MM.1S (cell line): ENCODE measurements around the gene SNTB2.
"Not testable (repeated sequence)": the region's sequence is repeated elsewhere in the genome, so short reads cannot be mapped to it uniquely, and the experiment has no call there.

Experiments
- DNase-seq: peaks from one replicate; pipeline ENCODE4 v3.0.0-alpha.2; 2015
- H2AFZ ChIP-seq: fragments of 300-600 bp; sonication (generic); 2 replicates; pipeline ENCODE4 v1.6.0; 2016; ENCODE audit warnings: antibody characterized with exemption, low read length
- H3F3A ChIP-seq: fragments of 300-600 bp; sonication (generic); 2 replicates; pipeline ENCODE4 v1.6.1; 2016; ENCODE audit warnings: mild to moderate bottlenecking, antibody characterized with exemption, low read length, moderate library complexity, mixed read lengths; ENCODE audit not compliant: insufficient read depth
- H3K27ac ChIP-seq: fragments of 300-600 bp; sonication (generic); 2 replicates; pipeline ENCODE4 v1.5.1; 2016; ENCODE audit warnings: mild to moderate bottlenecking, low read length
- H3K27me3 ChIP-seq: fragments of 300-600 bp; sonication (generic); replicated peaks from 2 replicates; pipeline ENCODE4 v1.6.0; 2016; ENCODE audit warnings: low read length; ENCODE audit not compliant: insufficient read depth
- H3K36me3 ChIP-seq: fragments of 300-600 bp; sonication (generic); replicated peaks from 2 replicates; pipeline ENCODE4 v1.6.1; 2016; ENCODE audit warnings: mild to moderate bottlenecking, low read length, mixed read lengths; ENCODE audit not compliant: insufficient read depth
- H3K4me1 ChIP-seq: fragments of 300-600 bp; sonication (generic); 2 replicates; pipeline ENCODE4 v1.6.1; 2016; ENCODE audit warnings: low read length, mixed read lengths
- H3K4me2 ChIP-seq: fragments of 300-600 bp; sonication (generic); 2 replicates; pipeline ENCODE4 v1.6.0; 2016; ENCODE audit warnings: low read depth, low read length
- H3K4me3 ChIP-seq: fragments of 300-600 bp; sonication (generic); 2 replicates; pipeline ENCODE4 v1.5.1; 2016; ENCODE audit warnings: low read length, mixed read lengths
- H3K79me2 ChIP-seq: fragments of 300-600 bp; sonication (generic); 2 replicates; pipeline ENCODE4 v1.6.1; 2016; ENCODE audit warnings: mixed run types, low read length, mixed read lengths
- H3K9ac ChIP-seq: fragments of 300-600 bp; sonication (generic); 2 replicates; pipeline ENCODE4 v1.6.1; 2016; ENCODE audit warnings: low read length, mixed read lengths
- H3K9me2 ChIP-seq: fragments of 300-600 bp; sonication (generic); replicated peaks from 2 replicates; pipeline ENCODE4 v1.6.1; 2016; ENCODE audit warnings: mild to moderate bottlenecking, low read length, mixed read lengths; ENCODE audit not compliant: insufficient read depth
- H3K9me3 ChIP-seq: fragments of 300-600 bp; sonication (generic); replicated peaks from 2 replicates; pipeline ENCODE4 v1.6.1; 2016; ENCODE audit warnings: mild to moderate bottlenecking, low read length, mixed read lengths; ENCODE audit not compliant: insufficient read depth
- H4K20me1 ChIP-seq: fragments of 300-600 bp; sonication (generic); 2 replicates; pipeline ENCODE4 v1.6.1; 2016; ENCODE audit warnings: mild to moderate bottlenecking, low read length, moderate library complexity, mixed read lengths; ENCODE audit not compliant: insufficient read depth
- CTCF ChIP-seq: fragments of 300-600 bp; sonication (generic); IDR thresholded peaks from 2 replicates; pipeline ENCODE4 v1.5.1; 2016; ENCODE audit warnings: antibody characterized with exemption, low read length, mixed read lengths
- EZH2 ChIP-seq: fragments of 300-600 bp; sonication (generic); optimal IDR thresholded peaks from 2 replicates; pipeline ENCODE3; 2017; ENCODE audit warnings: low read depth, mild to moderate bottlenecking, antibody characterized with exemption, low read length, mixed read lengths
- EZH2phosphoT487 ChIP-seq: fragments of 300-600 bp; sonication (generic); IDR thresholded peaks from 2 replicates; pipeline ENCODE4 v1.6.1; 2018; ENCODE audit warnings: antibody characterized with exemption, low read length

The SNTB2 gene

GRCh38 chr16:69283851-69284250 lies 96.9 kb downstream of the SNTB2 start:
- no peaks in the 10 kb centered on the region for H3K9me2 ChIP-seq
- no peaks in the 10 kb centered on the region for H3K36me3 ChIP-seq

GRCh38 chr16:69285240-69285639 lies 98.3 kb downstream of the SNTB2 start:
- Histone ChIP-seq H3K9me2 (no peaks in the 10 kb centered on the region), H3K27me3 (no peaks in the 10 kb centered on the region), H3K4me3 (no peak overlapping the region), H3K9ac (no peak overlapping the region), H4K20me1 (no peaks in the 10 kb centered on the region), H3K27ac (no peak overlapping the region), H3K79me2 (no peaks in the 10 kb centered on the region), H3K4me2 (no peak overlapping the region), H3K36me3 (no peaks in the 10 kb centered on the region), H3K9me3 (no peaks in the 10 kb centered on the region), H2AFZ (no peak overlapping the region), H3F3A (no peaks in the 10 kb centered on the region; the same call in 1 of the 2 replicates), H3K4me1 (no peaks in the 10 kb centered on the region)
- DNase-seq = no peak
- TF ChIP-seq CTCF = no peak
- TF ChIP-seq EZH2 = no peak
- TF ChIP-seq EZH2phosphoT487 = no peak

More at GRCh38 chr16:69283851-69284250, 96.9 kb downstream of the SNTB2 start:
- Histone ChIP-seq H3K4me1 (no peaks in the 10 kb centered on the region), H4K20me1 (no peaks in the 10 kb centered on the region), H3K9ac (no peak overlapping the region), H3K4me2 (no peak overlapping the region), H3K27me3 (no peaks in the 10 kb centered on the region), H3F3A (no peaks in the 10 kb centered on the region; the same call in 1 of the 2 replicates), H2AFZ (no peak overlapping the region), H3K27ac (no peak overlapping the region), H3K4me3 (no peak overlapping the region), H3K9me3 (no peaks in the 10 kb centered on the region), H3K79me2 (no peaks in the 10 kb centered on the region)
- no peak for DNase-seq
- TF ChIP-seq EZH2 (no peak), EZH2phosphoT487 (no peak), CTCF (no peak)

- peak; percentile 73 for DNase-seq
- no peaks in the 10 kb centered on the region for H3K9me3 ChIP-seq
- TF ChIP-seq EZH2 (no peak), EZH2phosphoT487 (no peak), CTCF (peak; percentile 33)
- no peaks in the 10 kb centered on the region for H3K79me2 ChIP-seq
- H3K9me2 ChIP-seq = no peaks in the 10 kb centered on the region
- H3K27me3 ChIP-seq = no peaks in the 10 kb centered on the region
- H3K4me3 ChIP-seq = no peak overlapping the region
- H2AFZ ChIP-seq = no peak overlapping the region
- H4K20me1 ChIP-seq = no peaks in the 10 kb centered on the region
- no peak overlapping the region for H3K27ac ChIP-seq
- H3K9ac ChIP-seq = no peak overlapping the region
- H3K36me3 ChIP-seq = no peaks in the 10 kb centered on the region
- no peak overlapping the region for H3K4me2 ChIP-seq
- no peaks in the 10 kb centered on the region for H3K4me1 ChIP-seq
- H3F3A ChIP-seq = no peaks in the 10 kb centered on the region; the same call in 1 of the 2 replicates
Measured at GRCh38 chr16:69286941-69287713, 100.2 kb downstream of the SNTB2 start.

GRCh38 chr16:69291657-69292056 lies 104.7 kb downstream of the SNTB2 start:
- not testable (repeated sequence) for H3K4me2 ChIP-seq, H3K9me3 ChIP-seq, H3K9me2 ChIP-seq, DNase-seq, H3K4me1 ChIP-seq, H3K79me2 ChIP-seq, H3K27me3 ChIP-seq, H3K27ac ChIP-seq, H3K4me3 ChIP-seq, H2AFZ ChIP-seq, H3F3A ChIP-seq, H4K20me1 ChIP-seq, H3K9ac ChIP-seq, H3K36me3 ChIP-seq
